Left ventricle myocardium inferior (tissue), 1 donor: Measurements from ENCODE around the gene URB1. TPM values are rescaled to one million over a fixed set of nuclear protein-coding genes. Genes with fewer than 3 reads are reported as not detected.
A peak's percentile ranks its signal among the peaks of the same experiment; 100 is the strongest.
"Not testable (repeated sequence)": the region's sequence is repeated elsewhere in the genome, so short reads cannot be mapped to it uniquely, and the experiment has no call there.

Source experiments
- DNase-seq: peaks from one replicate; pipeline ENCODE4 v3.0.0-alpha.2; 2020
- H3K27ac ChIP-seq: fragments of 200-600 bp; replicated peaks from 2 replicates; pipeline ENCODE4 v1.8.0; 2021
- H3K27me3 ChIP-seq: fragments of 200-600 bp; 2 replicates; pipeline ENCODE4 v1.8.0; 2021; ENCODE audit warnings: low read depth
- H3K36me3 ChIP-seq: fragments of 200-600 bp; 2 replicates; pipeline ENCODE4 v1.8.0; 2021
- H3K4me1 ChIP-seq: fragments of 200-600 bp; 2 replicates; pipeline ENCODE4 v1.8.0; 2021
- H3K4me3 ChIP-seq: fragments of 200-600 bp; 2 replicates; pipeline ENCODE4 v1.8.0; 2021; ENCODE audit warnings: mild to moderate bottlenecking, moderate library complexity
- H3K9me3 ChIP-seq: fragments of 200-600 bp; replicated peaks from 2 replicates; pipeline ENCODE4 v1.8.0; 2021
- intact Hi-C: fragments of 100-400 bp; cut with micrococcal nuclease; formaldehyde crosslinking; loops from one replicate; pipeline ENCODE4 v1.11.0; 2022
- total RNA-seq: library from RNA; stranded (reverse); fragmentation: NEBNext Ultra II Directional; extraction: Animal tissue kit (Norgen Biotek cat#: 25700); gene quantifications from one replicate; pipeline ENCODE4 v1.2.1, GENCODE V29; 2021
- TF ChIP-seq, protein P1 (sequence below): fragments of 200-600 bp; IDR thresholded peaks from 2 replicates; pipeline ENCODE4 v1.8.0; 2021; ENCODE audit warnings: antibody characterized with exemption, mild to moderate bottlenecking, borderline replicate concordance
- donor health status: DM: no; HTN: yes; CAD: no; lungs with severe emphysema.

The URB1 gene
- total RNA-seq, 1 donor from 2014 or later = 13.8 TPM

GRCh38 chr21:32391755-32392154 is 1.1 kb downstream of the URB1 start:
- Histone ChIP-seq H3K9me3 (no peaks in the 10 kb centered on the region), H3K4me1 (peaks cover 62% of the 10 kb centered on the region), H3K27me3 (no peaks in the 10 kb centered on the region), H3K4me3 (peak overlapping the region; percentile 100), H3K27ac (peak overlapping the region; percentile 94), H3K36me3 (no peaks in the 10 kb centered on the region)
- no peak for DNase-seq
- TF ChIP-seq, protein P1, sequence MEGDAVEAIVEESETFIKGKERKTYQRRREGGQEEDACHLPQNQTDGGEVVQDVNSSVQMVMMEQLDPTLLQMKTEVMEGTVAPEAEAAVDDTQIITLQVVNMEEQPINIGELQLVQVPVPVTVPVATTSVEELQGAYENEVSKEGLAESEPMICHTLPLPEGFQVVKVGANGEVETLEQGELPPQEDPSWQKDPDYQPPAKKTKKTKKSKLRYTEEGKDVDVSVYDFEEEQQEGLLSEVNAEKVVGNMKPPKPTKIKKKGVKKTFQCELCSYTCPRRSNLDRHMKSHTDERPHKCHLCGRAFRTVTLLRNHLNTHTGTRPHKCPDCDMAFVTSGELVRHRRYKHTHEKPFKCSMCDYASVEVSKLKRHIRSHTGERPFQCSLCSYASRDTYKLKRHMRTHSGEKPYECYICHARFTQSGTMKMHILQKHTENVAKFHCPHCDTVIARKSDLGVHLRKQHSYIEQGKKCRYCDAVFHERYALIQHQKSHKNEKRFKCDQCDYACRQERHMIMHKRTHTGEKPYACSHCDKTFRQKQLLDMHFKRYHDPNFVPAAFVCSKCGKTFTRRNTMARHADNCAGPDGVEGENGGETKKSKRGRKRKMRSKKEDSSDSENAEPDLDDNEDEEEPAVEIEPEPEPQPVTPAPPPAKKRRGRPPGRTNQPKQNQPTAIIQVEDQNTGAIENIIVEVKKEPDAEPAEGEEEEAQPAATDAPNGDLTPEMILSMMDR = no peak
- intact Hi-C loops = loop anchor here (10.0 kb wide), 1 partner anchor 213 kb away; no protein-coding TSS in a partner anchor

DNA sequence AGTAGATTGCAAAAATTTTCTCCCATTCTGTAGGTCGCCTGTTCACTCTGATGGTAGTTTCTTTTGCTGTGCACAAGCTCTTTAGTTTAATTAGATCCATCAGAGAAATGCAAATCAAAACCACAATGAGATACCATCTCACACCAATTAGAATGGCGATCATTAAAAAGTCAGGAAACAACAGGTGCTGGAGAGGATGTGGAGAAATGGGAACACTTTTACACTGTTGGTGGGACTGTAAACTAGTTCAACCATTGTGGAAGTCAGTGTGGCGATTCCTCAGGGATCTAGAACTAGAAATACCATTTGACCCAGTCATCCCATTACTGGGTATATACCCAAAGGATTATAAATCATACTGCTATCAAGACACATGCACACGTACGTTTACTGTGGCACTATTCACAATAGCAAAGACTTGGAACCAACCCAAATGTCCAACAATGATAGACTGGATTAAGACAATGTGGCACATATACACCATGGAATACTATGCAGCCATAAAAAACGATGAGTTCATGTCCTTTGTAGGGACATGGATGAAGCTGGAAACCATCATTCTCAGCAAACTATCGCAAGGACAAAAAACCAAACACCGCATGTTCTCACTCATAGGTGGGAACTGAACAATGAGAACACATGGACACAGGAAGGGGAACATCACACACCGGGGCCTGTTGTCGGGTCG is 2.1 kb downstream of the URB1 start:
- H3K27me3 ChIP-seq, H3K9me3 ChIP-seq, H3K36me3 ChIP-seq, H3K4me3 ChIP-seq, DNase-seq, H3K27ac ChIP-seq: not testable (repeated sequence)
- H3K4me1 ChIP-seq = peaks cover 72% of the 10 kb centered on the region
- intact Hi-C loops = loop anchor here (10.0 kb wide), 1 partner anchor 214 kb away; no protein-coding TSS in a partner anchor

- Histone ChIP-seq H3K27me3 (no peaks in the 10 kb centered on the region), H3K9me3 (no peaks in the 10 kb centered on the region), H3K4me3 (no peak overlapping the region), H3K36me3 (peaks cover 9% of the 10 kb centered on the region), H3K4me1 (peaks cover 76% of the 10 kb centered on the region), H3K27ac (peak overlapping the region; percentile 80)
- TF ChIP-seq, protein P1 = no peak
- no peak for DNase-seq
- intact Hi-C loops = loop anchor here (10.0 kb wide), 1 partner anchor 215 kb away; no protein-coding TSS in a partner anchor
Observed at GRCh38 chr21:32389337-32390015, 3.3 kb downstream of the URB1 start.

GRCh38 chr21:32388306-32388705 is 4.5 kb downstream of the URB1 start:
- TF ChIP-seq, protein P1 = no peak
- intact Hi-C loops = no loop called here
- Histone ChIP-seq H3K27me3 (no peaks in the 10 kb centered on the region), H3K27ac (peak overlapping the region; percentile 80), H3K4me1 (peaks cover 69% of the 10 kb centered on the region), H3K36me3 (peaks cover 21% of the 10 kb centered on the region), H3K4me3 (no peak overlapping the region), H3K9me3 (no peaks in the 10 kb centered on the region)
- DNase-seq = no peak

GRCh38 chr21:32387151-32387550 is 5.7 kb downstream of the URB1 start:
- Histone ChIP-seq H3K36me3 (peaks cover 33% of the 10 kb centered on the region), H3K4me3 (no peak overlapping the region), H3K27ac (peak overlapping the region; percentile 80), H3K4me1 (peaks cover 70% of the 10 kb centered on the region), H3K27me3 (no peaks in the 10 kb centered on the region), H3K9me3 (no peaks in the 10 kb centered on the region)
- intact Hi-C loops = no loop called here
- DNase-seq = no peak
- TF ChIP-seq, protein P1 = no peak
